ENCODE data around the gene CAV2.

GRCh38 chr7:116539879-116540278 is 40.3 kb downstream of the CAV2 start:
- TF ChIP-seq ZNF274 (IDR thresholded peaks at IDR 0.05; ENCODE audit: borderline replicate concordance, extremely low read depth, low read length) (no peak), CTCF (IDR thresholded peaks at IDR 0.05; ENCODE audit: control extremely low read depth in 1 of 3, insufficient read depth in 1 of 3, low read depth in 1 of 3, low read length in 3 of 3) (no peak), RBBP5 (IDR thresholded peaks at IDR 0.05; ENCODE audit: borderline replicate concordance, low read depth, low read length) (no peak), RAD21 (IDR thresholded peaks at IDR 0.05 in 1 of 2, conservative IDR thresholded peaks at IDR 0.05 in 1 of 2; ENCODE audit: low read depth in 2 of 2, low read length in 2 of 2) (no peak), TBP (IDR thresholded peaks at IDR 0.05; ENCODE audit: low read depth, low read length) (no peak)
